ENCODE results near the gene PKNOX2.

DNA sequence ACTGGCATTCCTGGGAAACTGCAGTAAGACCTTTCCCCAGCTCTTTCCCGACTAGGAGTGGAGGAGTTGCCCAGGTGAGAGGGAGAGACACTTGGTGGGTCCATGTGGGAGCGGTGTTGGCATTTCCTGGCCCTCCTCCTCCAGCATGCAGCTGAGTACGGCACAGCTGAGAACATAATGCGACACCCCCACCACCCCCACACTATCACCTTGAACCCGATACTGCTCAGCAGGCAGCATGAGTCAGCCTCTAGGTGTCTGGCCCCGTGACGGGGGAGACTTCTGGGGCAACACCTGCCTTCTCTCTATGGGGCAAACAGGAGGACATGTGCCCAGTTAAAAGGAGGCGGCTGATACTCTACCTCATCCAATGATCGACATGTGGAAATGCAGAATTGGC lies 64.4 kb downstream of the PKNOX2 start:
- TF ChIP-seq, protein P1, sequence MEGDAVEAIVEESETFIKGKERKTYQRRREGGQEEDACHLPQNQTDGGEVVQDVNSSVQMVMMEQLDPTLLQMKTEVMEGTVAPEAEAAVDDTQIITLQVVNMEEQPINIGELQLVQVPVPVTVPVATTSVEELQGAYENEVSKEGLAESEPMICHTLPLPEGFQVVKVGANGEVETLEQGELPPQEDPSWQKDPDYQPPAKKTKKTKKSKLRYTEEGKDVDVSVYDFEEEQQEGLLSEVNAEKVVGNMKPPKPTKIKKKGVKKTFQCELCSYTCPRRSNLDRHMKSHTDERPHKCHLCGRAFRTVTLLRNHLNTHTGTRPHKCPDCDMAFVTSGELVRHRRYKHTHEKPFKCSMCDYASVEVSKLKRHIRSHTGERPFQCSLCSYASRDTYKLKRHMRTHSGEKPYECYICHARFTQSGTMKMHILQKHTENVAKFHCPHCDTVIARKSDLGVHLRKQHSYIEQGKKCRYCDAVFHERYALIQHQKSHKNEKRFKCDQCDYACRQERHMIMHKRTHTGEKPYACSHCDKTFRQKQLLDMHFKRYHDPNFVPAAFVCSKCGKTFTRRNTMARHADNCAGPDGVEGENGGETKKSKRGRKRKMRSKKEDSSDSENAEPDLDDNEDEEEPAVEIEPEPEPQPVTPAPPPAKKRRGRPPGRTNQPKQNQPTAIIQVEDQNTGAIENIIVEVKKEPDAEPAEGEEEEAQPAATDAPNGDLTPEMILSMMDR (IDR thresholded peaks at IDR 0.05; ENCODE audit: low read depth, low read length, poor library complexity, severe bottlenecking), result no peak
- no peak for TF ChIP-seq EZH2phosphoT487 (IDR thresholded peaks at IDR 0.05; ENCODE audit: borderline replicate concordance, low read length)

Data from DOHH2 (cell line).